Psoas muscle (tissue), 8 donors: ENCODE measurements around the gene PGLYRP2. TPM values are rescaled to one million over a fixed set of nuclear protein-coding genes. Genes with fewer than 3 reads are reported as not detected.
"Not testable (repeated sequence)": the region's sequence is repeated elsewhere in the genome, so short reads cannot be mapped to it uniquely, and the experiment has no call there.

Experiments
- ATAC-seq, 4 donors: fragments of 200-7000 bp; cut with Tn5 transposase; one replicate each; pipeline ENCODE4 v1.9.1; 2020; ENCODE audit warnings: moderate library complexity in 3 of 4, mild to moderate bottlenecking in 2 of 4
- DNase-seq, 2 donors: peaks; one replicate each; pipeline ENCODE4 v3.0.0-alpha.2; 2020
- H3K27ac ChIP-seq: fragments of 200-600 bp; one replicate; pipeline ENCODE4 v1.8.0; 2022
- H3K27me3 ChIP-seq, 3 donors: fragments of 200-600 bp in 1 of 3; one replicate each; pipeline versions ENCODE4 v1.6.1 to v1.8.0; 2013 to 2022; ENCODE audit warnings: low read length in 2 of 3, mild to moderate bottlenecking in 2 of 3, moderate library complexity in 1 of 3; ENCODE audit not compliant: insufficient read depth in 3 of 3
- H3K36me3 ChIP-seq, 2 donors: fragments of 200-600 bp in 1 of 2; one replicate each; pipeline versions ENCODE4 v1.6.1 to v1.8.0; 2013 to 2022; ENCODE audit warnings: low read depth in 1 of 2, mild to moderate bottlenecking in 1 of 2, moderate library complexity in 1 of 2; ENCODE audit not compliant: insufficient read depth in 1 of 2
- H3K4me1 ChIP-seq: fragments of 200-600 bp; one replicate; pipeline ENCODE4 v1.8.0; 2022
- H3K4me3 ChIP-seq: fragments of 200-600 bp; one replicate; pipeline ENCODE4 v1.8.0; 2022; ENCODE audit warnings: mild to moderate bottlenecking
- H3K9me3 ChIP-seq: fragments of 200-600 bp; one replicate; pipeline ENCODE4 v1.8.0; 2022
- CTCF ChIP-seq: fragments of 200-600 bp; IDR thresholded peaks from one replicate; pipeline ENCODE4 v1.8.0; 2022; ENCODE audit warnings: antibody characterized with exemption
- WGBS, 3 donors: extraction: QIAGEN DNeasy Blood & Tissue Kit; methylation state at CpG; one replicate each; pipeline versions ENCODE4 v1.1.6 to v1.1.7; 2013; 5-methylcytosine and 5-hydroxymethylcytosine counted together
- intact Hi-C, 2 donors: fragments of 100-400 bp; cut with DNase I; formaldehyde crosslinking; loops; one replicate each; pipeline versions ENCODE4 v1.11.0 to v1.14.2; 2022
- polyA plus RNA-seq, 3 donors: library from polyadenylated mRNA; stranded (reverse); fragments of 200-250 nt; gene quantifications; one replicate each; pipeline ENCODE4 v1.2.3, GENCODE V29; 2013
- total RNA-seq, 4 donors: library from RNA; stranded (reverse); fragmentation: NEBNext Ultra II Directional in 2 of 4; extraction: Animal tissue kit (Norgen Biotek cat#: 25700) in 2 of 4; gene quantifications; one replicate each; pipeline versions ENCODE4 v1.2.1 to v1.2.4, GENCODE V29; 2021 to 2023
- donor health status: healthy with polysubstance abuse.
- donor health status: DM: no; HTN: no; CAD: no; lungs with moderate emphysema.
- donor health status: Bipolar disorder and iron deficiency.
- donor health status: healthy.
- donor health status: DM: yes; HTN: yes; CAD: no.
- donor health status: DM: no; HTN: no; CAD: no.
- donor health status: DM: no; HTN: no; CAD: no.
- donor health status: DM: yes; HTN: yes; CAD: no.

The PGLYRP2 gene
- total and polyA plus RNA-seq, 7 donors, result not detected

GRCh38 chr19:15495151-15495550 is 15.8 kb upstream of the PGLYRP2 start:
- no peaks in the 10 kb centered on the region for H3K36me3 ChIP-seq
- intact Hi-C loops, result no loop called here
- H3K9me3 ChIP-seq, result no peaks in the 10 kb centered on the region
- ATAC-seq, result peak in 2 of 4 donors; percentile 45 to 64
- H3K27ac ChIP-seq, result no peak overlapping the region
- H3K27me3 ChIP-seq, result peaks cover 0 to 5% (median 0%) of the 10 kb centered on the region in 3 donors
- TF ChIP-seq CTCF, result no peak
- DNase-seq, result no peak
- no peak overlapping the region for H3K4me3 ChIP-seq
- WGBS, 3 donors, result 72 to 87% (median 79%) methylated on average over 1 of the region's 1 CpG
- H3K4me1 ChIP-seq, result no peaks in the 10 kb centered on the region

GRCh38 chr19:15488489-15489226 is 9.4 kb upstream of the PGLYRP2 start:
- 32 to 37% (median 33%) methylated on average over 13 of the region's 13 CpGs for WGBS, 3 donors
- intact Hi-C loops, result no loop called here
- H3K9me3 ChIP-seq, result peaks cover 4% of the 10 kb centered on the region
- H3K27me3 ChIP-seq, result no peaks in the 10 kb centered on the region
- no peaks in the 10 kb centered on the region for H3K4me1 ChIP-seq
- DNase-seq, result peak; percentile 23 to 85
- H3K36me3 ChIP-seq, result no peaks in the 10 kb centered on the region
- no peak for TF ChIP-seq CTCF
- H3K27ac ChIP-seq, result no peak overlapping the region
- peak in 2 of 4 donors; percentile 60 to 71 for ATAC-seq
- H3K4me3 ChIP-seq, result no peak overlapping the region

DNA sequence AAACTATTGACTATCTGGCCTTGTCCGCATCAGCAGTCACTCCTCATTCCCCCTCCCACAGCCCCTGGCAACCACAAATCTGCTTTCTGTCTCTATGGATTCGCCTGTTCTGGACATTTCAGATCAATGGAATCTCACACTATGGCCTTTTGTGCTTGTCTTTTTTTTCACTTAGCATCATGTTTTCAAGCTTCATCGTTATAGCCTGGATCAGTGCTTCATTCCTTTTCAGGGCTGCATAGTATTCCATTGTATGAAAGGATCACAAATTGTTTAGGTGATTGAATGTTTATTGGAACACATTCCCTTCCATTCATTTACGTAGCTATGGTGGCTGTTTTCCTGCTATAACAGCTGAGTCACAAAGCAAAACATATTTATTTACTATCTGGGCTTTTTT is 7.7 kb upstream of the PGLYRP2 start:
- intact Hi-C loops, result no loop called here
- no peak overlapping the region for H3K27ac ChIP-seq
- H3K4me1 ChIP-seq, result no peaks in the 10 kb centered on the region
- DNase-seq (no peak), ATAC-seq (no peak)
- no peaks in the 10 kb centered on the region for H3K36me3 ChIP-seq
- H3K9me3 ChIP-seq, result peaks cover 4% of the 10 kb centered on the region
- 90 to 91% (median 91%) methylated on average over 4 of the region's 4 CpGs for WGBS, 3 donors
- TF ChIP-seq CTCF, result no peak
- no peaks in the 10 kb centered on the region for H3K27me3 ChIP-seq
- no peak overlapping the region for H3K4me3 ChIP-seq

- not testable (repeated sequence) for H3K27ac ChIP-seq
These were observed 6.5 kb upstream of the PGLYRP2 start for GRCh38 chr19:15485768-15486167.

GRCh38 chr19:15480996-15481395 is 1.7 kb upstream of the PGLYRP2 start:
- 88 to 91% (median 91%) methylated on average over 7 of the region's 7 CpGs for WGBS, 3 donors
- intact Hi-C loops, H3K9me3 ChIP-seq, DNase-seq, H3K27me3 ChIP-seq, ATAC-seq, H3K36me3 ChIP-seq, H3K4me3 ChIP-seq, H3K4me1 ChIP-seq, H3K27ac ChIP-seq: not testable (repeated sequence)

More at GRCh38 chr19:15485768-15486167, 6.5 kb upstream of the PGLYRP2 start:
- 83 to 90% (median 90%) methylated on average over 5 of the region's 5 CpGs for WGBS, 3 donors
- H3K36me3 ChIP-seq, H3K9me3 ChIP-seq, H3K4me1 ChIP-seq, H3K4me3 ChIP-seq, intact Hi-C loops, ATAC-seq, H3K27me3 ChIP-seq, DNase-seq: not testable (repeated sequence)
